NB4 (cell line): ENCODE data around the gene DPYD.

Source experiments
- CTCF ChIP-seq: IDR thresholded peaks from one replicate; pipeline ENCODE4 v1.5.1; 2012; ENCODE audit warnings: low read depth, low read length
- MYC ChIP-seq: IDR thresholded peaks from 2 replicates; pipeline ENCODE4 v1.6.1; 2011; ENCODE audit warnings: low read depth, low read length
- POLR2A ChIP-seq: IDR thresholded peaks from 2 replicates; pipeline ENCODE4 v1.6.1; 2011; ENCODE audit warnings: mild to moderate bottlenecking; ENCODE audit not compliant: insufficient read length; ENCODE audit errors: extremely low read depth
- TF ChIP-seq, protein P1 (sequence below): IDR thresholded peaks from 2 replicates; pipeline ENCODE4 v1.6.1; 2011; ENCODE audit warnings: low read depth, low read length

GRCh38 chr1:97061604-97062003 lies 859.2 kb downstream of the DPYD start:
- TF ChIP-seq CTCF (no peak), POLR2A (no peak), MYC (no peak)
- TF ChIP-seq, protein P1, sequence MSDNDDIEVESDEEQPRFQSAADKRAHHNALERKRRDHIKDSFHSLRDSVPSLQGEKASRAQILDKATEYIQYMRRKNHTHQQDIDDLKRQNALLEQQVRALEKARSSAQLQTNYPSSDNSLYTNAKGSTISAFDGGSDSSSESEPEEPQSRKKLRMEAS = no peak
